ENCODE data around the gene EGFR.

Gene EGFR

GRCh38 chr7:55235115-55235514 is 216.3 kb downstream of the EGFR start:
- Histone ChIP-seq H3K9ac (ENCODE audit: low read length) (no peak overlapping the region), H2AFZ (ENCODE audit: low read depth, low read length, severe bottlenecking) (no peak overlapping the region), H3K9me2 (replicated peaks; ENCODE audit: insufficient read depth, low read length) (no peaks in the 10 kb centered on the region), H3K4me3 (ENCODE audit: insufficient read depth, low read length, poor library complexity, severe bottlenecking) (no peak overlapping the region), H3K79me2 (ENCODE audit: insufficient read depth, low read length) (no peaks in the 10 kb centered on the region), H3K27me3 (ENCODE audit: low read length) (0 out of 2 replicates have a peak, but pooled peaks cover 6% of the 10 kb centered on the region), H3K27ac (ENCODE audit: low read depth, low read length) (no peak overlapping the region), H4K20me1 (ENCODE audit: low read depth, low read length) (no peaks in the 10 kb centered on the region), H3K36me3 (ENCODE audit: low read length) (no peaks in the 10 kb centered on the region), H3K9me3 (ENCODE audit: insufficient read depth, low read length) (no peaks in the 10 kb centered on the region), H3K4me2 (ENCODE audit: low read depth, low read length, poor library complexity, severe bottlenecking) (no peak overlapping the region), H3F3A (ENCODE audit: insufficient read depth) (no peaks in the 10 kb centered on the region)
- TF ChIP-seq EZH2phosphoT487 (conservative IDR thresholded peaks at IDR 0.05; ENCODE audit: low read length) (no peak), CTCF (IDR thresholded peaks at IDR 0.05; ENCODE audit: insufficient read depth, low read length, poor library complexity, severe bottlenecking) (no peak)

- Histone ChIP-seq H3K79me2 (ENCODE audit: insufficient read depth, low read length) (no peaks in the 10 kb centered on the region), H3K27ac (ENCODE audit: low read depth, low read length) (no peak overlapping the region), H3K36me3 (ENCODE audit: low read length) (no peaks in the 10 kb centered on the region), H3K4me2 (ENCODE audit: low read depth, low read length, poor library complexity, severe bottlenecking) (no peak overlapping the region), H3K9me3 (ENCODE audit: insufficient read depth, low read length) (no peaks in the 10 kb centered on the region), H3K9ac (ENCODE audit: low read length) (no peak overlapping the region), H3K27me3 (ENCODE audit: low read length) (0 out of 2 replicates have a peak, but pooled peaks cover 6% of the 10 kb centered on the region), H3F3A (ENCODE audit: insufficient read depth) (no peaks in the 10 kb centered on the region), H3K4me3 (ENCODE audit: insufficient read depth, low read length, poor library complexity, severe bottlenecking) (no peak overlapping the region), H3K9me2 (replicated peaks; ENCODE audit: insufficient read depth, low read length) (no peaks in the 10 kb centered on the region), H2AFZ (ENCODE audit: low read depth, low read length, severe bottlenecking) (no peak overlapping the region), H4K20me1 (ENCODE audit: low read depth, low read length) (no peaks in the 10 kb centered on the region)
- TF ChIP-seq CTCF (IDR thresholded peaks at IDR 0.05; ENCODE audit: insufficient read depth, low read length, poor library complexity, severe bottlenecking) (no peak), EZH2phosphoT487 (conservative IDR thresholded peaks at IDR 0.05; ENCODE audit: low read length) (no peak)
Observed at GRCh38 chr7:55235801-55236200, 217.0 kb downstream of the EGFR start.

DNA sequence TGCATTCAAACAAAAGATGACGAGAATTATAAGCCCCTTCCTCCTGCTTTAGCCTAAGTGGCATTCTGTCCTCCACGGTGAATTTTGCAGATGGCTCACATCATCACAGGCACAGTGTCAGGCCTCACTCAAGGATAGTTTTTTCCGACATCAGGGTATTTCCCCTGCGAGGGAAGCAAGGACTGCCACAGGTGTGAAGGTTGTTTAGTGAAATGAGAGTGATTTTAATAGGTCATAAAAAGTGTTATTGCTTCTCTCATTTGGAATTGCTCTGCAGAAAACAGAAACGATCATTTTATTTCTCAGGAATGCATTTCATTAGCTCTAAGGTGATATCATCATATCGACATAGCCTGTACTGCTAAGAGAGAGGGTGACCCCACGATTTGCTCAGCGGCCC is 217.7 kb downstream of the EGFR start:
- 0 out of 2 replicates have a peak, but pooled peaks cover 6% of the 10 kb centered on the region for H3K27me3 ChIP-seq (ENCODE audit: low read length)
- no peaks in the 10 kb centered on the region for H4K20me1 ChIP-seq (ENCODE audit: low read depth, low read length)
- H2AFZ ChIP-seq (ENCODE audit: low read depth, low read length, severe bottlenecking): no peak overlapping the region

More for the DNA sequence above, 217.7 kb downstream of the EGFR start:
- Histone ChIP-seq H3K9ac (ENCODE audit: low read length) (no peak overlapping the region), H3K36me3 (ENCODE audit: low read length) (no peaks in the 10 kb centered on the region), H3K4me2 (ENCODE audit: low read depth, low read length, poor library complexity, severe bottlenecking) (no peak overlapping the region), H3K4me3 (ENCODE audit: insufficient read depth, low read length, poor library complexity, severe bottlenecking) (no peak overlapping the region), H3K9me3 (ENCODE audit: insufficient read depth, low read length) (no peaks in the 10 kb centered on the region), H3F3A (ENCODE audit: insufficient read depth) (no peaks in the 10 kb centered on the region), H3K9me2 (replicated peaks; ENCODE audit: insufficient read depth, low read length) (no peaks in the 10 kb centered on the region), H3K27ac (ENCODE audit: low read depth, low read length) (no peak overlapping the region), H3K79me2 (ENCODE audit: insufficient read depth, low read length) (no peaks in the 10 kb centered on the region)
- TF ChIP-seq EZH2phosphoT487 (conservative IDR thresholded peaks at IDR 0.05; ENCODE audit: low read length) (no peak), CTCF (IDR thresholded peaks at IDR 0.05; ENCODE audit: insufficient read depth, low read length, poor library complexity, severe bottlenecking) (no peak)
